ENCODE results near the gene APOLD1. TPM values are rescaled to one million over a fixed set of nuclear protein-coding genes. Genes with fewer than 3 reads are reported as not detected.
"Not testable (repeated sequence)": the region's sequence is repeated elsewhere in the genome, so short reads cannot be mapped to it uniquely, and the experiment has no call there.

APOLD1 gene
- total RNA-seq, 1 experiment from 2014 or later = 2.7 TPM

DNA sequence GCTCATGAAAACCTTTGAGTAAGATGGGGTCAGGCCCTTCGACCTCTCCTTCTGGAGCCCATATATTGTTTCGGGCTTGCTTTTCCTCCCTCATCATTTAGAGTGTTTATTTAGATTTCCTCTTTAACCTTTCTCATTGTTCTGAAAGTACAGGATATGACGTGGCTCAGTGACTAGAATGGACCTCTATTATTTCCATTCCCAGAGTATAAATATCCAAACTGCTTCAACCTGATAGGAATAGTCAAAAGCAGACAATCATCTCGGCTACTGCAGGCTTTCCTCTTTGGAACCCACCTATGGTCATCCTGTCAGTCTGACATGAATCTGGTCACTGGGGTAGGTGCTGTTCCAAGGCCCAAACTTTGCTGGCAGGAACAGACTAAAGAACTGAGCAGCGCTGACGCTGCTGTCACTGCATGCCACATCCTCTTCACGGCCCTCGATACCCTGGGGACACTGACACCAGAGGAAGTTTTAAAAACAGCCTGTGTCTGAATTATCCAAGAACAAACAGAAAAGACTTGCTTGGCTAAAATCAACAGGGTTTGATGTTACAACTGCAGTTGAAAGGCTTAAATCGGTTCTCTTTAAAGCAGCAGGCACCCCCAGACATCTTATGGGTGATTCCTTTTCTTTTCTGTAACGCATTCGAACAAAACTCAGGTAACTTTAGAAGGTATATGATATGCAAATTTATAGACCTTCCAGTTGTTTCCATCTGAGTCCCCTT, 22.7 kb downstream of the APOLD1 start:
- peak; percentile 44 for DNase-seq (ENCODE audit: low spot score)

GRCh38 chr12:12810553-12811021, 25.1 kb downstream of the APOLD1 start:
- no peak for DNase-seq (ENCODE audit: low spot score)

DNA sequence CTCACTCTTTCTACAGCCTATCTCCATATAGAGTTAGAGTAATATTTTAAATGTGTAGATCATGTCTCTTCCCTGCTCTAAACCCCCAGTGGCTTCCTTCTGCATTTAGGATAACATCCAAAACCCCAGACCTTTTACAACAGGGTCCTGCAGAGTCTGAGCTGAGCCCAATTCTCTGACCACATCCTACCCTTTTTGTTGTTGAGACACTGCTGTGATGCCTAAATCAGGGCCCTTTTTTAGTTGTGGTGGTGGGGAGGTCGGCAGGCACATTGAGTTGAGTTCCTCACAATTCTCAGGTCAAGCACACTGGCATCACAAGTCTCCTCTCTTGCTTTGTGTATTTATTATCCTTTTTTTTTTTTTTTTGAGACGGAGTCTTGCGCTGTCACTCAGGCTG, 25.9 kb downstream of the APOLD1 start:
- no peak for DNase-seq (ENCODE audit: low spot score)

DNA sequence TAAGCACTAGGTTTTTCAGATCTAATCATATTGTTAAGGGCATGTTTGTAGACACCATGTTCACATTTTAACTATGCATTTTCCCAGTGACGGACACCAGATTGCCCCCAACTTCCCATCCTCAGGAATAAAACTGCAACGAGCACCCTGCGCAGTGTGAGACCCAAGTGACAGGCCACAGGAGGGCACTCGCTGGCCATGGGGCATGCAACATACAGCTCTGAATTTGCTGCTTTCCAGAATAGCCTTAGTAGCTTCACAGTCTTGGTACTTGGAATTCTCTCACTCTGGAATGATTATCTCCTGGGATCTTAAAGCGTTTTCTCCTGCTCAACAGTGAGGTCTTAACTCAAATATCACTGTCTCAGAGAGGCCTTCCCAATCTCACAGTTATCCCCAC, 26.7 kb downstream of the APOLD1 start:
- no peak for DNase-seq (ENCODE audit: low spot score)

- DNase-seq (ENCODE audit: low spot score) = no peak
Measured at GRCh38 chr12:12812618-12813119, 27.2 kb downstream of the APOLD1 start.

GRCh38 chr12:12813120-12814101, 28.0 kb downstream of the APOLD1 start, which contains the start of gene DDX47:
Gene DDX47, plus strand, starts transcription at chr12:12813346. Its CDS starts 22 bp downstream, at chr12:12813368.
- peak; percentile 91 for DNase-seq (ENCODE audit: low spot score)

DNA sequence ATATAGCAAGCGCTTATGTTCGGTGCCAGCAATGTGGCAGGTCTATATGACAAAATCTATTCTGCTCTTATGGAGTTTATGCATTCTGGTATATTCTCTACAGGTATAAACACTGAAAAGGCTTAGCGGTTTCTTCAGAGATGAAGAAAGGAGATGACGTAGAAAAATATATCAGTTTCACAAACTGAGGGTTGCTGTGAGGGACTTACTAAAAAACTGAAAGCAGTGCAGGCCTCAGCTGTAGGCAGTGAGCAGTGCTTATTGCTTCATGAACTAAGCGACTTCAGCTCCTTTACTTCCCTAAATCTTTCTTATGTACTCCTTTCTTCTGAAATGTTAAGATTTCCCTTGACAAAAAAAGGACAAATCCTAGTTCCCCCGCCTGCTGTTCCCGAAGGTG, 32.2 kb downstream of the APOLD1 start:
- DNase-seq (ENCODE audit: low spot score) = no peak

DNA sequence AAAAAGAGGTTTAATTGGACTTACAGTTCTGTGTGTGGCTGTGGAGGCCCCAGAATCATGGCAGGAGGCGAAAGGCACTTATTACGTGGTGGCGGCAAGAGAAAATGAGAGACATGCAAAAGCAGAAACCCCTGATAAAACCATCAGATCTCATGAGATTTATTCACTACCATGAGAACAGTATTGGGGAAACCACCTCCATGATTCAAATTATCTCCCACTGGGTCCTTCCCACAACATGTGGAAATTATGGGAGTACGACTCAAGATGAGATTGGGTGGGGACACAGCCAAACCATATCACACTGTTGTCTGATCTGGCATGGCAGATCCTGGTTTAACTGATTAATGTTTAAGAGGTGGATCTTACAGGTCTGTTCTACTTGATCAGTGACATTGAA, 33.2 kb downstream of the APOLD1 start:
- no peak for DNase-seq (ENCODE audit: low spot score)

GRCh38 chr12:12819221-12819620, 33.8 kb downstream of the APOLD1 start:
- DNase-seq (ENCODE audit: low spot score) = no peak

GRCh38 chr12:12819752-12820311, 34.4 kb downstream of the APOLD1 start:
- peak; percentile 97 for DNase-seq (ENCODE audit: low spot score)

- not testable (repeated sequence) for DNase-seq (ENCODE audit: low spot score)
Measured at GRCh38 chr12:12820376-12820775, 34.9 kb downstream of the APOLD1 start.

DNA sequence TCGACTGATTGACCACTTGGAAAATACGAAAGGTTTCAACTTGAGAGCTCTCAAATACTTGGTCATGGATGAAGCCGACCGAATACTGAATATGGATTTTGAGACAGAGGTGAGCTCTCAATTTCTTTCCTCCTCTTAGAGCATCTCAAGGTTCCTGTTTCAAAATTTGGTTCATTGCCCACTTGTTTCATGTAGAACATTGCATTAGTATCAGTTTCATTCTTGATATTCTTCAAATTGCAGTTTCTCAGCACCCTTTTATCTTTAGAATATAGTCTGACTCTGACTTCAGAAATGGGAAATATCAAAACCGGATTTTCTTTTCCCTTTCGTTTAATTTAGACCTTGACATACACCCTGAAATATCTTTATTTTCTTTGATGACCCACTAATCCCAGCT, 36.5 kb downstream of the APOLD1 start:
- no peak for DNase-seq (ENCODE audit: low spot score)

DNA sequence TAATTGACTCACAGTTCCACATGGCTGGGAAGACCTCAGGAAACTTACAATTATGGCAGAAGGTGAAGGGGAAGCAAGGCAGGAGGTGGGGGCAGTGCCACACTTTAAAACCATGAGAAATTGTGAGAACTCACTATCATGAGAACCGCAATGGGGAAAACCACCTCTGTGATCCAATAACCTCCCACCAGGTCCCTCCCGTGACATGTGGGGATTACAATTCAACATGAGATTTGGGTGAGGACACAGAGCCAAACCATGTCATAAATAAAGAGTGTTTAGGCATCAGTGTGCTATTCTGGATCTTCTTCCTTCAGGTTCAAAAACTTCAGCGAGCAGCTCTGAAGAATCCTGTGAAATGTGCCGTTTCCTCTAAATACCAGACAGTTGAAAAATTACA, 37.4 kb downstream of the APOLD1 start:
- peak; percentile 30 for DNase-seq (ENCODE audit: low spot score)

- peak; percentile 69 for DNase-seq (ENCODE audit: low spot score)
Measured at GRCh38 chr12:12823300-12823699, 37.8 kb downstream of the APOLD1 start.

DNA sequence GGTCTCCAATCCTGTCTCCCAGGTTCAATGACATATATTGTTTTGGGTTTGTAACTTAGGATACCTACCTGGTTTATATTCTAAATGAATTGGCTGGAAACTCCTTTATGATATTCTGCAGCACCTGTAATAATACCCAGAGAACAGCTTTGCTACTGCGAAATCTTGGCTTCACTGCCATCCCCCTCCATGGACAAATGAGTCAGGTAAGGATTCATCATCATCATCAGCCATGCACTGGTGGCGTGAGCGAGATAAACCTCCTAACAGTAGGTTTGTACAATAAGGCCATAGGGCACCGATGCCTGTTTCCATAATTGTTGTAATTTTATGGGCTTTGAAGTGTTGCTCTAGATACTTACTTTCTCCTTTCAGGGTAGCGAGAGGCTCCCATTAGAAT, 38.4 kb downstream of the APOLD1 start:
- DNase-seq (ENCODE audit: low spot score) = no peak

GRCh38 chr12:12835378-12836146, 50.1 kb downstream of the APOLD1 start:
- no peak for DNase-seq (ENCODE audit: low spot score)

GRCh38 chr12:12836571-12836970, 51.1 kb downstream of the APOLD1 start:
- no peak for DNase-seq (ENCODE audit: low spot score)

DNA sequence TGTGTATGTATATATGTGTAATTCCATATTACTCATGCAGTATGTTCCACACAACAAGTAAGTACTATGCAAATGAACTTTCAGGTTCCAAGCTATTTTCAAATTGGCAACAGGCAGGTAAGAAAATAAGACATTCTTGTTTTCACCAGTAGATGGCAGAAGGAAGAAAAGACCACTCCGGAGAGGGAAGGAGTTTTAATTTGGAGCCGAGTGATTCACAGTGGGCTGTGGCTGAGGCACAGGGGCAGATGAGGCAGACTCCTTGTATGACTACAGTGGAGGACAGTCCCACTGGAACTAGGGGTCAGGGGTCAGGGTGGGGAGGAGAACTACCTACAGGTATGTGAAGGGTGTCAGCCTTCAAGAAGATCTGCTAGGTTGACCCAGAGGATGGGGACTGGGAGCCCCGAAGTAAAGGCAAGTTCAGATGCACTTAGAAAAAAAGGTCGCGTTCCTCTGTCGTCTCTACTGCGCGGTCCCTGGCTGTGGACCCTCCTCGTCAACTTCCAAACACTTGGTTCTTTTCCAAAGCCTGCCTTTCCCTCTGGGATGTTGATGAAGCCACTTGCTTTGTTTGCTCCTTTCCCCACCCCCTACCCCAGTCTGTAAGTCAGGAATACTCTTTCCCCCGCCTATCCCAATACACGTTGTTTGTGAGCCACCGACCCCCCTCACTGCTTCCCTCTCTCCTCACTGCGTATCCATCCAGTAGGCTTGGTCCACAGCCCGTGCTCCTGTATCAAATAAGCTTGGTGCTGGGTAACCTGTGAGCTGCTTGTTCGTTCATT, 51.8 kb downstream of the APOLD1 start:
- peak; percentile 78 for DNase-seq (ENCODE audit: low spot score)

- no peak for DNase-seq (ENCODE audit: low spot score)
Measured at GRCh38 chr12:12837813-12838153, 52.3 kb downstream of the APOLD1 start.

- no peak for DNase-seq (ENCODE audit: low spot score)
Measured at GRCh38 chr12:12839003-12839395, 53.5 kb downstream of the APOLD1 start.

DNA sequence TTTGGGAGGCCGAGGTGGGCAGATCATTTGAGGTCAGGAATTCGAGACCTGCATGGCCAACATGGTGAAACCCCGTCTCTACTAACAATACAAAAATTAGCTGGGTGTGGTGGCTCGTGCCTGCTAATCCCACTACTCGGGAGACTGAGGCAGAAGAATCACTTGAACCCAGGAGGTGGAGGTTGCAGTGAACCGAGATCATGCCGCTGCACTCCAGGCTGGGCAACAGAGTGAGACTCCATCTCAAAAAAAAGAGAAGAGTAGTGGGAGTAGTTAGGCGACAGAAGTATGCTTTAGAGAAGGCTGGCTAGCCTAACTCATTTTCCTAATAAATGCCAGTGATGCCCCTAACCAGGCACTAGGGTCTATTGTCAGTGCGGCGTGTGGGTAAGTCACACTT, 54.0 kb downstream of the APOLD1 start:
- DNase-seq (ENCODE audit: low spot score) = not testable (repeated sequence)
